H9 (cell line): ENCODE results near the gene AQP5. TPM values are rescaled to one million over a fixed set of nuclear protein-coding genes. Genes with fewer than 3 reads are reported as not detected.

Source experiments
- DNase-seq: peaks from one replicate; pipeline ENCODE4 v3.0.0-alpha.2; 2017
- H2AFZ ChIP-seq: one replicate; pipeline ENCODE4 v1.6.1; 2013; ENCODE audit warnings: mild to moderate bottlenecking, low read length, control low read depth, moderate library complexity
- H2AK5ac ChIP-seq: 2 replicates; pipeline ENCODE4 v1.6.1; 2013; ENCODE audit warnings: low read length, control low read depth, mixed read lengths; ENCODE audit not compliant: insufficient read length
- H2BK120ac ChIP-seq: one replicate; pipeline ENCODE4 v1.6.1; 2013; ENCODE audit warnings: low read depth, mild to moderate bottlenecking, low read length, control low read depth, inconsistent platforms; ENCODE audit not compliant: poor library complexity, severe bottlenecking
- H2BK12ac ChIP-seq: 2 replicates; pipeline ENCODE4 v1.6.1; 2013; ENCODE audit warnings: low read length, control low read depth, mixed read lengths, low read depth; ENCODE audit not compliant: insufficient read length
- H2BK15ac ChIP-seq: 2 replicates; pipeline ENCODE4 v1.6.1; 2013; ENCODE audit warnings: low read depth, low read length, control low read depth
- H2BK20ac ChIP-seq: one replicate; pipeline ENCODE4 v1.6.1; 2013; ENCODE audit warnings: low read depth, mild to moderate bottlenecking, low read length, control low read depth, inconsistent platforms; ENCODE audit not compliant: poor library complexity, severe bottlenecking
- H2BK5ac ChIP-seq: 2 replicates; pipeline ENCODE4 v1.6.1; 2013; ENCODE audit warnings: low read length, control low read depth, mixed read lengths; ENCODE audit not compliant: insufficient read length
- H3K14ac ChIP-seq: 2 replicates; pipeline ENCODE4 v1.6.1; 2013; ENCODE audit warnings: low read length, control low read depth; ENCODE audit not compliant: insufficient read depth
- H3K18ac ChIP-seq: 2 replicates; pipeline ENCODE4 v1.6.1; 2013; ENCODE audit warnings: low read depth, mild to moderate bottlenecking, mixed read lengths, low read length, control low read depth; ENCODE audit not compliant: insufficient read length
- H3K23ac ChIP-seq: 2 replicates; pipeline ENCODE4 v1.6.1; 2013; ENCODE audit warnings: low read length, control low read depth, mixed read lengths, low read depth; ENCODE audit not compliant: insufficient read length
- H3K23me2 ChIP-seq: 2 replicates; pipeline ENCODE4 v1.6.1; 2013; ENCODE audit warnings: low read depth, mild to moderate bottlenecking, mixed read lengths, low read length, control low read depth; ENCODE audit not compliant: insufficient read length, poor library complexity, severe bottlenecking
- H3K27ac ChIP-seq: 2 replicates; pipeline ENCODE4 v1.5.1; 2013; ENCODE audit warnings: low read length, control low read depth, mixed read lengths, low read depth; ENCODE audit not compliant: insufficient read length
- H3K27me3 ChIP-seq: 2 replicates; pipeline ENCODE4 v1.6.1; 2013; ENCODE audit warnings: low read length, control low read depth, inconsistent platforms; ENCODE audit not compliant: insufficient read depth
- H3K4ac ChIP-seq: 2 replicates; pipeline ENCODE4 v1.6.1; 2013; ENCODE audit warnings: low read depth, mild to moderate bottlenecking, control low read depth, inconsistent platforms, low read length, moderate library complexity
- H3K4me1 ChIP-seq: 2 replicates; pipeline ENCODE4 v1.6.1; 2013; ENCODE audit warnings: low read length, control low read depth, inconsistent platforms; ENCODE audit not compliant: insufficient read depth
- H3K4me2 ChIP-seq: 2 replicates; pipeline ENCODE4 v1.6.1; 2013; ENCODE audit warnings: low read length, control low read depth, mixed read lengths; ENCODE audit not compliant: insufficient read length, insufficient read depth
- H3K56ac ChIP-seq: 2 replicates; pipeline ENCODE4 v1.6.1; 2013; ENCODE audit warnings: low read depth, mild to moderate bottlenecking, mixed read lengths, low read length, control low read depth; ENCODE audit not compliant: insufficient read length
- H3K79me1 ChIP-seq: 2 replicates; pipeline ENCODE4 v1.6.1; 2013; ENCODE audit warnings: low read depth, mild to moderate bottlenecking, moderate library complexity, low read length, control low read depth, inconsistent platforms; ENCODE audit not compliant: insufficient read depth, poor library complexity, severe bottlenecking
- H3K79me2 ChIP-seq: 2 replicates; pipeline ENCODE4 v1.6.1; 2013; ENCODE audit warnings: low read length, control low read depth, inconsistent platforms; ENCODE audit not compliant: insufficient read depth
- H3K9ac ChIP-seq: 2 replicates; pipeline ENCODE4 v1.6.1; 2013; ENCODE audit warnings: low read length, control low read depth, mixed read lengths; ENCODE audit not compliant: insufficient read length; ENCODE audit errors: extremely low read depth
- H3K9me3 ChIP-seq: one replicate; pipeline ENCODE4 v1.6.1; 2013; ENCODE audit warnings: low read depth, low read length, inconsistent platforms; ENCODE audit not compliant: control insufficient read depth
- H3T11ph ChIP-seq: one replicate; pipeline ENCODE4 v1.6.1; 2013; ENCODE audit warnings: mild to moderate bottlenecking, low read length, control low read depth, inconsistent platforms
- H4K20me1 ChIP-seq: one replicate; pipeline ENCODE4 v1.6.1; 2013; ENCODE audit not compliant: control insufficient read depth, insufficient read length, insufficient read depth
- H4K5ac ChIP-seq: 2 replicates; pipeline ENCODE4 v1.6.1; 2013; ENCODE audit warnings: low read depth, mild to moderate bottlenecking, mixed read lengths, low read length, control low read depth; ENCODE audit not compliant: insufficient read length
- H4K8ac ChIP-seq: replicated peaks from 2 replicates; pipeline ENCODE4 v1.6.1; 2013; ENCODE audit warnings: low read length, control low read depth, mixed read lengths, low read depth; ENCODE audit not compliant: insufficient read length
- H4K91ac ChIP-seq: 2 replicates; pipeline ENCODE4 v1.6.1; 2013; ENCODE audit warnings: low read depth, mild to moderate bottlenecking, moderate library complexity, mixed read lengths, low read length, control low read depth; ENCODE audit not compliant: insufficient read length
- H3K27ac Mint-ChIP-seq, 3 experiments: 2 replicates in 2 of 3; 3 replicates in 1 of 3; pipeline ENCODE4 v1.8.0; 2020 to 2021; ENCODE audit warnings: mixed read lengths in 3 of 3, mild to moderate bottlenecking in 1 of 3, moderate library complexity in 1 of 3
- H3K27me3 Mint-ChIP-seq: 2 replicates; pipeline ENCODE4 v1.8.0; 2021; ENCODE audit warnings: low read depth, mild to moderate bottlenecking, moderate library complexity, mixed read lengths
- H3K36me3 Mint-ChIP-seq, 3 experiments: 2 replicates in 2 of 3; 3 replicates in 1 of 3; pipeline ENCODE4 v1.8.0; 2020 to 2021; ENCODE audit warnings: low read depth in 3 of 3, mixed read lengths in 3 of 3; ENCODE audit not compliant: insufficient read depth in 1 of 3
- H3K4me1 Mint-ChIP-seq, 2 experiments: 2 replicates each; pipeline ENCODE4 v1.8.0; 2020; ENCODE audit warnings: mixed read lengths in 2 of 2
- H3K4me3 Mint-ChIP-seq, 2 experiments: 2 replicates in 1 of 2; 3 replicates in 1 of 2; pipeline ENCODE4 v1.8.0; 2020 to 2021; ENCODE audit warnings: mild to moderate bottlenecking in 2 of 2, mixed read lengths in 2 of 2, moderate library complexity in 1 of 2
- H3K9me3 Mint-ChIP-seq, 2 experiments: 2 replicates in 1 of 2; 3 replicates in 1 of 2; pipeline ENCODE4 v1.8.0; 2020; ENCODE audit warnings: mild to moderate bottlenecking in 2 of 2, mixed read lengths in 2 of 2, moderate library complexity in 1 of 2
- CTCF ChIP-seq: fragments of 200-600 bp; sonication (generic); conservative IDR thresholded peaks from 3 replicates; pipeline ENCODE4 v1.8.0; 2021; ENCODE audit warnings: antibody characterized with exemption, mild to moderate bottlenecking
- WGBS: extraction: QIAGEN DNeasy Blood & Tissue Kit; methylation state at CpG from one replicate; pipeline ENCODE4 v1.1.7; 2013; ENCODE audit warnings: missing lambda C conversion rate, low lambda C conversion rate, mixed read lengths; ENCODE audit not compliant: insufficient read length; ENCODE audit errors: extremely low coverage; 5-methylcytosine and 5-hydroxymethylcytosine counted together
- total RNA-seq: library from RNA; stranded (reverse); gene quantifications from 2 replicates; pipeline ENCODE4 v1.2.1, GENCODE V29; 2021

The AQP5 gene
- total RNA-seq, 1 experiment from 2014 or later = 2.8 TPM

- H3K9me3 Mint-ChIP-seq = no peaks in the 10 kb centered on the region
Measured at GRCh38 chr12:50014342-50014741, 52.7 kb downstream of the AQP5 start.

More at GRCh38 chr12:50014342-50014741, 52.7 kb downstream of the AQP5 start:
- Histone ChIP-seq H3K14ac (no peak overlapping the region), H2BK15ac (no peak overlapping the region), H3K18ac (no peak overlapping the region), H2AK5ac (no peak overlapping the region), H2BK12ac (no peak overlapping the region), H3K23me2 (no peaks in the 10 kb centered on the region), H4K8ac (no peak overlapping the region), H3K9me3 (no peaks in the 10 kb centered on the region), H2BK20ac (no peak overlapping the region), H2BK5ac (no peak overlapping the region), H3K4ac (no peak overlapping the region), H3K23ac (no peak overlapping the region), H3K79me2 (peaks cover 4% of the 10 kb centered on the region; the same call in 1 of the 2 replicates), H3K4me1 (no peaks in the 10 kb centered on the region; the same call in 1 of the 2 replicates), H4K5ac (no peak overlapping the region), H3K27me3 (no peaks in the 10 kb centered on the region), H4K20me1 (no peaks in the 10 kb centered on the region), H3K27ac (no peak overlapping the region), H2AFZ (no peak overlapping the region), H3K56ac (no peak overlapping the region), H3K4me2 (no peak overlapping the region), H2BK120ac (no peak overlapping the region), H4K91ac (no peak overlapping the region), H3K79me1 (peaks cover 12% of the 10 kb centered on the region), H3K9ac (no peak overlapping the region), H3T11ph (no peak overlapping the region)
- WGBS = no CpG with 5 or more reads among the region's 3 CpGs
- no peak for DNase-seq
- Mint-ChIP-seq H3K27me3 (no peaks in the 10 kb centered on the region), H3K36me3 (peaks cover 13 to 41% (median 32%) of the 10 kb centered on the region in 3 experiments; a peak in 6 of 7 replicates), H3K27ac (no peak overlapping the region), H3K4me1 (peaks cover 13% of the 10 kb centered on the region in 2 experiments), H3K4me3 (no peak overlapping the region; a peak in 1 of 5 replicates)
- TF ChIP-seq CTCF = no peak

Other genes starting within 250 kb of the AQP5 start
- gene TMBIM6, start 220.3 kb upstream of the AQP5 start, total RNA-seq = 362 and 373 TPM in 2 replicates
- 27.7 and 28.9 TPM in 2 replicates for gene NCKAP5L, start 133.5 kb upstream of the AQP5 start, total RNA-seq
- gene BCDIN3D, start 118.8 kb upstream of the AQP5 start, total RNA-seq = 3.3 and 3.5 TPM in 2 replicates
- gene FAIM2, start 58.0 kb upstream of the AQP5 start, total RNA-seq = 0.22 and 0.42 TPM in 2 replicates
- not detected in 2 replicates for gene AQP2, start 11.1 kb upstream of the AQP5 start, total RNA-seq
- 0.09 and 0.11 TPM in 2 replicates for gene AQP6, start 11.1 kb downstream of the AQP5 start, total RNA-seq
- 60.8 and 64.8 TPM in 2 replicates for gene RACGAP1, start 63.6 kb downstream of the AQP5 start, total RNA-seq
- gene ASIC1, start 95.7 kb downstream of the AQP5 start, total RNA-seq = 3.9 and 4.0 TPM in 2 replicates
- 142 and 152 TPM in 2 replicates for gene SMARCD1, start 123.5 kb downstream of the AQP5 start, total RNA-seq
- gene GPD1, start 142.1 kb downstream of the AQP5 start, total RNA-seq = 0.70 and 1.2 TPM in 2 replicates
- 31.2 and 31.9 TPM in 2 replicates for gene COX14, start 150.4 kb downstream of the AQP5 start, total RNA-seq
- 62.5 and 68.8 TPM in 2 replicates for gene CERS5, start 205.5 kb downstream of the AQP5 start, total RNA-seq